NCI-H345 (cell line): Measurements from ENCODE around the gene TMX3.

Source experiments
- DNase-seq: peaks from one replicate; lab custom pipeline; 2025; lab: John Stamatoyannopoulos, UW

The TMX3 gene, protein sequence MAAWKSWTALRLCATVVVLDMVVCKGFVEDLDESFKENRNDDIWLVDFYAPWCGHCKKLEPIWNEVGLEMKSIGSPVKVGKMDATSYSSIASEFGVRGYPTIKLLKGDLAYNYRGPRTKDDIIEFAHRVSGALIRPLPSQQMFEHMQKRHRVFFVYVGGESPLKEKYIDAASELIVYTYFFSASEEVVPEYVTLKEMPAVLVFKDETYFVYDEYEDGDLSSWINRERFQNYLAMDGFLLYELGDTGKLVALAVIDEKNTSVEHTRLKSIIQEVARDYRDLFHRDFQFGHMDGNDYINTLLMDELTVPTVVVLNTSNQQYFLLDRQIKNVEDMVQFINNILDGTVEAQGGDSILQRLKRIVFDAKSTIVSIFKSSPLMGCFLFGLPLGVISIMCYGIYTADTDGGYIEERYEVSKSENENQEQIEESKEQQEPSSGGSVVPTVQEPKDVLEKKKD

DNA sequence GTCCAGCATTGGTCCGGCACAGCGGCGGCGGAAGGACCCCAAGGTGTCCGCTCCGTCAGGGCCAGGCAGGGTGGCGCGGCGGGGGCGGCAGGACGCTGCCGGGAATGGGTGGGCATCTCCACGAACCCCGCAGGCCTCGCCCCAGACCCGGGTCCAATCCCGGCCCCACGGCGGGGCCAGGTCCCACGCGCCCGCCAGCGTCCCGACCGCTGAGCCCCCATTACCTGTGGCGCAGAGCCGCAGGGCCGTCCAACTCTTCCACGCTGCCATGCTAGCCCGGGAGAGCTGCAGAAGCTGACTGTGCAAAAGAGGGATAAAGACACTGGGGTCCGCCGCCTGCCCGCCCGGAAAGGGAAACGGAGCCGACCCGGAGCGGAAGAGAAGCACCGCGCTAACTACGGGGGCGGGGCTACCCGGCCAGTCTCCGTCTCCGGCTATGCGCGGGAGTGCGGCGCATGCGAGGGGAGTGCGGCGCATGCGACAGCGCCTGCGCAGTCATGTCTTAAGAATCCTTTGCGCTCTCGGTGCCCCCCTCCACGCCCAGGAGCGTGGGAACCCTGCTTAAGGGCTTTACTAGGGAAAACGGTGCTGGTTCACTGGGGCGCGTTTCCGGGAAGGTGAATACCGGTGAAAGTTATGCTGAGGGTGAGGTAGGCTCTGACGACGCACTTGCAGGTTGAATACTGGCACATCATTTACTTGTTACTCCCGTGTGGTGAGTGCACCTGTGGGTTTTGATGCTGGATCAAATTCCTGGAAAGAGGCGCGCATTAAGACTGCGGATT lies at the start of gene TMX3:
TSS of gene TMX3 (minus strand) at position 397 of the 785 bp plus-strand sequence. CDS start at position 270, 127 bp downstream.
- peak; percentile 95 for DNase-seq

DNA sequence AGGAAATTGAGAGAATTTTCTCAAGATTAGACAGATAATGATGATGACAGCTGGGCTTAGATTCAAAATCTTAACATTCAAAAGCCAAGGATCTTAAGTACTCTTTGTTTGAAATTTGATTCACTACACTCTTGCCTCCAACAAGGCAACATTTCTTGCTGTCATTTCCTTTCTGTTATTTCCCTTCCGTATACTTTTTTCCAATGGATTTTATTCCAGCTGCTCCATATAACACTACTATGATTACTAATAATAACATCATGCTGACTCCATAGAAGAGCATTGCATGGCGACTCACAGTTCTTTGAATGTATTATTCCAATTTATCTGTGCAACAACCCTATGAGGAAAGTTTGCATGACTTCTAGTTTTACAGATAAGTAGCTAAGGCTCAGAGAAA lies 49.1 kb upstream of the TMX3 start:
- DNase-seq, result no peak

DNA sequence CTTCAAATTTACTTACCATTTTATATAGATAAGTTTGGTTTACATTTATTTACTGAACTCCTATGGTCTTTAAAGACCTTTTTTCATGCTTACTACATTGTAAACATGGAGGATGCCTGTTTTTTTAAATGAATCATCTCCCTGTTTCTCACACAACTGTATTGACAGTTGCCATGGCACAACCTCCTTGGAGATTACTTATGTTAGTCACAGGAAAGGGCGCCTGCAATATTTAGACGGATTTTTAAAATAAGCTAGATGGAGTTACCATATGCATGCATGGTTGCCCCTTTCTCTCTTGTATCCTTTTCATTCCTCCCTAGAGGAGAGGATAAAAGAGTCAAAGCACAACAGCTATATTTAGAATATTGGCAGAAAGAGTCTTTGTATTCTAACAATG lies 48.2 kb upstream of the TMX3 start:
- no peak for DNase-seq

DNA sequence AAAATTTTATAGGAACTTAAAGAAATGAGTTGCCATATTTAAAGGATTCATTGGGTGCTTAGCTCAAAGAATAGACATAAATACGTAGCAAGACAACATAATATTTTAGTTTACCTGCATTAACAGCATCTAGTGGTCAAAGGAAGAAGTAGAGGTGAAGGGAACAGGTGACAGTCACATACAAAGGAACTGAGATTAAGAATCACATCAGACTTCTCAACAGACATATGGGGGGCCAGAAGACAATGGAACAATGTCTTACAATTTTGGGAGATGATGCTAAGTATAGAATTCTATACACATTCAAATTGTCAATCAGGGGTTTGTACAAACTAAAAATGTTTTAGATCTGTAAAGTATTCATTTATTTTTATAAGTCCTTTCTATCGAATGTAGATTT lies 44.4 kb upstream of the TMX3 start:
- DNase-seq, result no peak

DNA sequence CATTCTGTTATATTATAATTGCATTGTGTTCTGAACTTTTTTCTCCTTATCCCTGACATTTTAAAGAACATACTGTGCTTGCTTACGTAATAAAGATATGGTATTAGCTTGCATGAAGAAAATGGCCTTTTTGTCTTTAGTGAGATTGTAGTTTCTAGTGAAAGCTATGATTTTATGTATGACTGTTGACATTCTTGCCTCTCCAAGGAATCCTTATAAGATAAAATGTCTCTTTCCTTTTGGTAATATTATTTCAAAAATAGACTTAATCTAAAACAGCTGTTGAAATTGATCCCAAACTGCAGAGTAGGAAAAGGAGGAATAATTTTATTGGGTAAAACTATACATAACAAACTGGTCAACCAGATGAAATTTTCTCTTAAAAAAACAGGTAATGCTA lies 42.2 kb upstream of the TMX3 start:
- no peak for DNase-seq

DNA sequence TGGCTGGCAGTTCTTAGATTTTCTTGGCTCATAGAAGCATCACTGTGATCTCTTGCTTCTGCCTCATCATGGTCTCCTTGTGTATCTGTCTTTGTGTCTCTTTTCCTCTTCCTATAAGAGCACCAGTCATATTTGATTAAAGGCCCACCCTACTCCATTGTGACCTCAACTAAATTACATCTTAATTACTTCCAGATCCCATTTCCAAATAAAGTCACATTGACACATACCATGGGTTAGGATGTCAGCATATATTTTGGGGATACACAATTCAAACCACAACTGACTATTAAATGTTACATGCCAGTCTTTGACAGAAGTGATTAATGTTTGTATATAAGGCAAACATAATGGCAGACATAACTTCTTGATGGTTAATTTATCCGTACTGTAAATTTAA lies 27.3 kb upstream of the TMX3 start:
- DNase-seq, result no peak

DNA sequence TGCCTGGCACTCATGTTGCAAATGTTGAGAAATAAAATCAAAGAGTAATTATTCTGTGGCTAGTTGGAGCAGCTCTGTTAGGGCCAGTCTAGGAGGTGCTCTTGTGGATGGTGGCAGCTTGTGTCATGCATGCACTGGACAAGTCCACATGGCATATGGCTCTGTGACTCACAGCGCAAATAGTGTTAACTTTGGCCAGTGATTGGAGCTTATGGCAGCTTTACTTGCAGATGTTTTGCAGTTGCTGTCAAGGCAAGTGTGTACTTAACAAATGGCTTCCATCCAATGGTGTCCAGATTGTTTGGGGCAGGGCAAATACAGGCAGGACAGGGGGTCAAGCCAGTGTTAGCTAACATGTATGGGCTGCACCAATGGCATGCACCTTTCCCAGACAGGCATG lies 26.1 kb upstream of the TMX3 start:
- no peak for DNase-seq

DNA sequence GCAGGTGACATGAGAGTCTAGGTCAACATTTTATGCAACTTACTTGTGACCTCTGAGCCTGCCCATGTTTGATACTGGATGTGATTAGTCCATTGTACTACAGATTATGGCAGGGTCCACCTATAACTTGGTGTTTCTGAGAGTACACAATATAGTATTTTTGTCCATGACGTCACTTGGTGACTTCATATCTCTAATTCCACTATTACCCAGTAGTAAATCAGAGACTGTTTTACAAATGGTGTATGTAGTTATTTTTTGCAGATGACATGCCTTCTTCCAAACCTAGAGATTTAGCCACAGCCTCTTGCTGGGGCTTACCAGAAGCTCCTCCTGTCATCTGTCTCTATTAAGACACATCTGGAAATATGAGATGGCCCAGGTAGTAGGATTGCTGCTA lies 24.6 kb upstream of the TMX3 start:
- no peak for DNase-seq

DNA sequence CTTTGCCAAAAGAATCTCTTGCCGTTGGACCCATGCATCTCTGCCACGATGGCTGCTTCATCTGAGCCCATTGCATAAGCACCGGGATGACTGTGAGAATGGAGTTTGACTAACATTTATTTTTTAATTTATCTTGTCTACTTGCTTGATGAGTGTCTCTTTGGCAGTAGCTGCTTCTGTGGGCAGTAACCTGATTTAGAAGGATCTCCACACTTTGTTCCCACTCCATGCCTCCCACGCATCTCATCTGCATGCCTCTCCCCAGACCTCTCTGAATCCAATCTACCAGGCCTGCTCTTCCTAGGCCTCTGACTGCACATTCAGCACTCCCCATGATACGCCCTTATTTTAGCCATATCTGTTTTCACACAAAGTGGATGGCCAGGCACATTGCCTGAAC lies 23.7 kb upstream of the TMX3 start:
- DNase-seq, result no peak

DNA sequence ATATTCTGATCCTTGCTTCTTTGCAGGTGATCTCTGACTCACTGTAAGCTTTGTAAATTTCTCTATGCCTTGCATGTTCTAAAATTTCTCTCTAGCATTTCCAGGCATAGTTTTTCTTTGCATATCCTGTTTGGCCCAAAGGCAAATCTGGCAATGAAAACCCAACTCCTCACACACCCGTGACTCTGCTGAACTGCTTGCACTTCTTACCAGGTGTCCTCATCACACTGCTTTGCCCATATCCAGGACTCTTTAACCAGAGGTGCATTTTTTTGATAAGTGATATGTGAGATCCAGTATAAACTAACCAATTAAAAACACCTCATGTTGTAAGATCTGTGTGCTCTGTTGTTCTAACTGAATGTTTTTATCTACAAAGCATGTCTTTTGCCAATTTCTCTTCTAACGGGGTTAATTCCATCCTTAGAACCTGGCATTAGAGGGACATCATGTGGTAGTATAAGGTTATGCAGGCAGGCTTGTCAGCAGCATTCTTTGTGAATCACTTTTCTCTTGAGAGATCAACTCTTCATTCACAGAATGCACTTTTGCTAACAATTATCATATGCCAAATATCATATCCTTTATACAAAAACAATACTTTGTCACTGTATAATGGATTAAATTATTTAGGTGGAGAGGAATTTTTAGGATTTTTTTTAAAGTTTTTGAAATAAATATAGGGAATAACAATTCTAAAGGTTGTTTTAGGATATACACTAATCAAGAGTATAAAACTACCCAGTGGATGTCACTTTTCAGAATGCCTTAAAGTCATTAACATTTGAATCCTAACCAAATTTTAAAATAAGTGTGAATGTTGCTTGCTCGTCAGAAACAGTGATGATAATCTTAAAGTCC lies 20.8 kb upstream of the TMX3 start:
- peak; percentile 3 for DNase-seq

DNA sequence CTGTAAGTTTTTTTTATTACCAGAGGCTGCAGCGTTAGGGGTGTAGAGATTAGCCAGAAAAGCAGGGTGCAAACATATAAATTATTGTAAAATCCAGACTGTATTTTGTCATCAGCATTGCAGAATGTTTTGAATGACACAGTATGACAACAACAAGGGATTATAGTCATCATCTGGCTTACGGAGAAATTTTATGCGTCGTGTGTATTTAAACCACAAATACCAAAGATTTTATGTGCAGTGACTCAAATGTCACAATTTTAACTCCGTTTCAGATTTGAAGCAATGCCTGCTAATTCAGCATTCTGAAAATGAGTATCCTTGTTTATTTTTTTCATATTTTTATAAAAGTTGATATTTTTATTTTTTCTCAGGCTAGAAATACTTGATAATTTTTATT lies 19.4 kb upstream of the TMX3 start:
- DNase-seq, result no peak

DNA sequence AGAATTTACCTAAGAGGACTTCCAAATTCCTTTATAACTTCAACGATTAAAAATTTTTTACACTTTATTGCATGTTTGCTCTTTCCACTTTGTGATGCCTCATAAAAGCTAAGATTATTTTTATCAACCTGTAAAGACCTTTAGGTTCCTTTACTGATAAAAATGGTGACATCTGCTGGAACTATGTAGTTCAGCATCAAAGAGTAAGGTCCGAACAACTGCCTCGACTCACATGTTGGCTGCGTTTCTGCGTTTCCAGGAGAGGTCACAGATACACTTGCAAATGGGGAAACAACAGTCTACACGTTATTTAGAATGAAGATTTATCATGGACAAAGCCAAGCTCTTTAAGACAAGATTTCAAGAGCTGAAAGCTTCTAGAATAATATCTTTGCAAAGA lies 18.8 kb upstream of the TMX3 start:
- no peak for DNase-seq

DNA sequence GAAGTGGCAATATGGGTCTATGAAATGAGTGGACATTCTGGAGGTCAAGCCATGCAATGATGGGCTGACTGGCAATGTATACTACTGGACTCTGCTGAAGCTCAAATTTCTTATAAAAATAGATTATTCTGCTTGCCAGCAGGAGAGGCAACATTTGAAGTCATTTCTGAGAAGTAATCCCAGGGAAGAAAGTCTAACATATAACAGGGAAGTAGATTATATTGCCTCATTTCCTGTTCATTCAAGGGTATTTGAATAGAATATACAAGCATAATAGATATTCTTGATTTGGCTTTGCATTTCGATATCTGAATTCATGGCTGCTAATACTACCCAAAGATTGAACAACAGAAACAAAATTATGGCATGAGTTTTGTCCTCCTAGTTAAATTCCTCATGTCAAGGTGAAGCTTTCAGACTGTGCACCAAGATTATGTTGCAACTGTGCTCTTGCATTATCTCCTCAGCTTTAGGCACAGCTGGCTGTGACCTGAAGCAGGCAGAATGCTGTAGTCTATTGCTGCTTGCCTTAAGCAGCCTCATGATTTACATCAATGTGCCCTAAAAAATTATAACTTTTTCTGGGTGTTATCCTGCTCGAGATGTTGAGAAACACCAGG lies 13.3 kb upstream of the TMX3 start:
- no peak for DNase-seq

DNA sequence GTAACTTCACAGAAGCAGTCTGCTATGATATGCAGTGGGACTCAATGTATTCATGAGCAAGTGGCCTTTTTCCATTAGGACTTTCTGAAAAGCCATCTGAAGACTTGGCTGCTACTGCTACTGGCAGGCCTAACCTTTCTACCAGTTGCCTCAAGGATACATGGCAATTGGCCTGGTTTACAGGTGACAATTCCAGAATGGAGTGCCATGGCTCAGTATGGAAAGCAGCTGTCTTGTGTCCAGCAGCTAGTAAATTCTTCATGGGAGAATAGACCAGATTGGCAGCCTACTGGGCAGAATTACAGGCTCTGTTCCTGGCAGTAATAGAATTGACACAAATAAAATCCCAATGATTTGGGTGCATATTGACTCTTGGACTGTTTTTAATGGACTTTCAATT lies 12.6 kb upstream of the TMX3 start:
- no peak for DNase-seq

DNA sequence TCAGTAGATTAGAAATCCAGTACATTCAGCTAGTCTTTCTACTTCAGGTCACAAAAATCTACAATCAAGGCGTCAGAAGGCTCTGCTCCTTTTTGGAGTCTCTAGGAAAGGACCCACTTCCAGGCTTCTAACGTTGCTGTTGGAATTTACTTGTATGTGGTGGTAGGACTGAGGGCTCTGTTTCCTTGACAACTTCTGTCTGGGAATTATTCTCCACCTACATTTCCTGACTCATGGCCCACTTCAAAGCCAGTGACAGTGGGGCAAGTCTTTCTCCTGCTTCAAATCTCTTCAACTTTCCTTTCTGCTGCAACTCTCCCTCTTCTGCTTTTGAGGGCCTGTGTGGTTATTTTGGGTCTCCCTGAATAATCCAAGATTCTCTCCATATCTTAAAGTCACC lies 10.4 kb upstream of the TMX3 start:
- DNase-seq, result no peak

DNA sequence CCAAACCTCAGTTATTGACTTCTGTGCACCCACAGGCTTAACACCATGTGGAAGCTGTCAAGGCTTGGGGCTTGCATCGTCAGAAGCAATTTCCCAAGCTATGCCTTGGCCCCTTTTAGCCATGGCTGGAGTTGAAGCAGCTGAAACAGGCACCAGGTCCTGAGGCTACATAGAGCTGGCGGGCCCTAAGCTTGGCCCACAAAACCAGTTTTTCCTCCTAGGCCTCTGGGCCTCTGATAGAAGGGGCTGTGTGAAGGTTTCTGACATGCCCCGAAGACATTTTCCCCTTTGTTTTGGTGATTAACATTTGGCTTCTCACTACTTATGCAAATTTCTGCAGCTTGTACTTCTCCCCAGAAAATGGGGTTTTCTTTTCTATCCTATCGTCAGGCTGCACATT lies 9.1 kb upstream of the TMX3 start:
- DNase-seq, result no peak

DNA sequence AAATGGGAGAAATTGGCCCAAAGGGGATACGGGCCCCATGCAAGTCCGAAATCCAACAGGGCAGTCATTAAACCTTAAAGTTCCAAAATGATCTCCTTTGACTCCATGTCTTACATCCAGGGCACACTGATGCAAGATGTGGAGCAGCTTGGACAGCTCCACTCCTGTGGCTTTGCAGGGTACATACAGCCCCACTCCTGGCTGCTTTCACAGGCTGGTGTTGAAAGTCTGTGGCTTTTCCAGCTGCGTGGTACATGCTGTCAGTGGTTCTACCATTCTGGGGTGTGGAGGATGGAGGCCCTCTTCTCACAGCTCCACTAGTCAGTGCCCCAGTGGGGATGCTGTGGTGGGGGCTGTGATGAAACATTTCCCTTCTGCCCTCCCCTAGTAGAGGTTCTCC lies 8.6 kb upstream of the TMX3 start:
- no peak for DNase-seq

DNA sequence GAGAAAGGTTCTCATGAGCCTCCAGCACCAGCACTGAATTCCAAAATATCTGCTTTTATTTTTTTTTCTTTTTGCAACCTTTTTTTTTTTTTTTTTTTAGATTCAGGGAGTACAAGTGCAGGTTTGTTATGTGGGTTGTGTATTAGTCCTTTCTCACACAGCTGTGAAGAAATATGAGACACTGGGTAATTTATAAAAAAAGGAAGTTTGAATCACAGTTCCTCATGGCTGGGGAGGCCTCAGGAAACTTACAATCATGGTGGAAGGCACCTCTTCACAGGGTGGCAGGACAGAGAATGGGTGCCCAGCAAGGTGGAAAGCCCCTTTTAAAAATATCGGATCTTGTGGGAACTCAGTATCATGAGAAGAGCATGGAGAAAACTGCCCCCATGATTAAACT lies 7.9 kb upstream of the TMX3 start:
- DNase-seq, result no peak

DNA sequence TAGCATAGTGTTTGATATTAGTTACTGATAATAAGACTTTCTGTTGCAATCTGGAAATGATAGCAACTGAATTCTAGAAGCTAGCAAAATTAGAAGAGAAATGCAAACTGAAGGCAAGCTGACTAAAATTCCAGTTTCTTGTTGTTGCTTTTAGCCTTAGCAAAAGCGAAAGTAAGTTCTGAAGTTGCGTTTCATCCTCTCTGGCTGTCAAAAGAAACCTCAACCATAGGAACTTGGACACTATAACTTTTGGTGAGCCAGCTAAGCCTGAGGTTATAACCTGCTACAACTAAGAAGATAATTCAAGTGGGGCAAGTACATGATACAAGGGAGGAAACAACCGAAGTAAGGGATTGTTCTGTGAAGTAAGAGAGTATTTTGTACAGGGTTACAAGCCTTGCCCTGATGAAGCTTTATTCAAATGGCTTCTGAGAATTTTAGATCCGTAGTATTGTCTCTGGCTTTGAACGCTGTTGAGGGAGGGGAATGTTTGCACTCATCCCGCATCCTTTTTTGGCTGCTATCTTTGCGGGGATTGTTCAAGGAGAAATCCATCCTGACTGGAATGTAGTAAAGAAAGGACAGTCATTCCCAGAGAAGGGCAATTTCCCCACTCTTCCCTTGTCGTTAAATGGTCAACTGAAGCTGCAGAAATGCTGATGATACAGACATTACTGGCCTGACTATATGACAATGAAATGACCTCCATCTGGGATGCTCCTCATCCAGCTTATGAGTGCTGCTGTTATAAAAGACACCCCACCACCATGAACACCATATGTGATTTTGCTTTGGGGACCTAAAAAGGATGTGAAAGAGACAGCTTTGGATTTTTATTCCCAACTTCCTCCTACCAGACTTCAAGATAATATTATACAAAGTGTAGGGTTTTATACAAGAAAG lies 7.0 kb upstream of the TMX3 start:
- no peak for DNase-seq

DNA sequence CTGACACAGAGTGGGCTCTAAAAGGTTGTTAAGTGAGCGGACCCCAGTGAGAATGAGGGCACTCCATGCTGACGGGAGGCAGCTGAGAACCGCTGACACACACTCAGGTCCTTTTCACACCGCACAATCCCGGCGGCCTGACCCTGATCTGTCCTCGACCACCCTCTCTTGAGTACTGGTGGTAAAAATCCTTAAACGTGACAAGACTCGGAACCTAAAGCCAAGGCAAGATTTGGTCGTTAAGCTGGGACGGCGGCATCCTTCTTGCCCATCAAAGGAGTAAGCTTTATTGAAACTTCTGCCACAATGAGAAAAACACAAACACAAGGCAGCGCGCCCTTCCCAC lies 569 bp downstream of the TMX3 start:
- DNase-seq, result peak; percentile 42

DNA sequence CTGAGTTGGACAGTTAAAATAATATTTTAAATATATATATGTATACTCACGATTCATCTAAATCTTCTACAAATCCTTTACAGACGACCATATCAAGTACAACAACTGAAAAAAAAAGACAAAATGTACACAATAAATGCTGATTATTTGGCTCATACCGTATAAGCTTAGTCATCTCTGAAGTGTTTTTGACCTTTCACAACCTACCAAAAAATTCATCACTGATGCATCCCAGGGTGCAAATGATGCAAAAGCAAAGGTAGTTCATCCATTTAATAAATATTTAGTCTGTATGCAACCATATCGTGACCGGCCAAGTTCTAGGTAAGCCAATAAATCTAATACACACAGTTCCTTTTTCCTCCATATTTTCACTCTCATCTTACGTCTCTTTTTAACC lies 1.1 kb downstream of the TMX3 start:
- no peak for DNase-seq
